HuH-7 (cell line): ENCODE results near the gene SH2D3C.

ENCODE experiments used
- DNase-seq: peaks from one replicate; pipeline ENCODE4 v3.0.0; 2011; ENCODE audit warnings: low spot score

SH2D3C gene

GRCh38 chr9:127808347-127809001, 30.0 kb upstream of the SH2D3C start:
- no peak for DNase-seq

GRCh38 chr9:127806871-127807270, 28.4 kb upstream of the SH2D3C start:
- no peak for DNase-seq

DNA sequence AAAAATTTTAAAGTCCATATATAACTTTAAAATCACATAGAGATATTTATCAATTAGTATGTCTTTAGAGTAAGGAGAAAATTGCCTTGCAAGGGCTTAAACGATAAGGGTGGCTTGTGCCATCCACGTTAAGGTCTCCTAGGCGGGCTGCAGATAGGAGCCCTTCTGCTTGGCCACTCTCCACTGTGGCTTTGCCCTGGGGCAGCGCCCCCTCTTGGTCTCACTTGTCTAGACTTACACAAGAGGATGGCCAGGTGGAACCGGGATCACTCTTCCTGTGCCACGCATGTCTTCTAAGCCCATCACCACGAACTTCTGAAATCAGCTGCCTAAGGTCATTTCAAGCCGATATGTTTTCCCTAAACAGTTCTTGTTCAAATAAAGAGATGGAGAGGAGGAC, 27.2 kb upstream of the SH2D3C start:
- DNase-seq, result peak; percentile 89

DNA sequence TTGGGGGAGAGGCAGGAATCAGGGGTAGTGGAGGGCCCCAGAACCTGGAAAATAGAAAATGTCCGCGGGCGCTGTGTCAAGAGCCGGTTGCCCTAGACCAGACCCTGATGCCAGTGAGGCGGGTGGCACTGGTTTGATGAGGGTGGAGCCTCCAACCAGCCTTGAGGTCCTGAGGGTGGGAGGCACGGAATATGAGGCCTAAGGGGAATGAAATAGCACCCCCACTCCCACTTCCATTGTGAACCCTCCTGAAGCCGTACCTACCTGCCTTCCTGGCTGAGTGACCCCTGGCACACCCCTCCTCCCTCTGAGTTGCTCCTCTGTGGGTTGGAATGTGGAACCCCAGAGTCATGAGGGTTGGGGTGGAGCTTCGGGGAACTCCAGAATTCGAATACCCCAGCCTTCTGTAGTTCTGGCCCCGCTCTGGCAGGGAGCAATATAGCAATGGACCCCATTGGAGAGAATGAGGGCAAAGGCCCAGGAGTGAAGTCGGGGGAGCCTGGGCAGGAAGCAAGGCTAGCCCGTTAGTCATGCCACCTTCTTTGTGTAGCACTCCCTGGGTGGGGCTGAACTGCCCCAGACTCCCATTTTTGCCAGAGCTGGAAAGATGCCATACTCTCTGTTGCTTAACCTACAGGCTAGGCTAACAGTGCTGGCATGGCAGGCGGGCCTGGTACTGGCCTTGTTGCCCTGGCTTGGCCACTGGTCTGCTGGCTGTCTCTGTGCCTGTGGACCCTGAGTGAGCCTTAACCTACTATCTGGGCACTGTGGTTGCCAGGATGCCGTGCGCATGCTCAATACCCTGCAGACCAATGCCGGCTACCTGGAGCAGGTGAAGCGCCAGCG, 25.3 kb upstream of the SH2D3C start:
- no peak for DNase-seq

GRCh38 chr9:127802576-127803443, 24.3 kb upstream of the SH2D3C start, which contains the start of gene FPGS:
Gene FPGS (plus strand): TSS chr9:127802882. CDS start chr9:127802925, 43 bp downstream.
- DNase-seq, result peak; percentile 97

- DNase-seq, result no peak
Measured at GRCh38 chr9:127801955-127802575, 23.6 kb upstream of the SH2D3C start.

DNA sequence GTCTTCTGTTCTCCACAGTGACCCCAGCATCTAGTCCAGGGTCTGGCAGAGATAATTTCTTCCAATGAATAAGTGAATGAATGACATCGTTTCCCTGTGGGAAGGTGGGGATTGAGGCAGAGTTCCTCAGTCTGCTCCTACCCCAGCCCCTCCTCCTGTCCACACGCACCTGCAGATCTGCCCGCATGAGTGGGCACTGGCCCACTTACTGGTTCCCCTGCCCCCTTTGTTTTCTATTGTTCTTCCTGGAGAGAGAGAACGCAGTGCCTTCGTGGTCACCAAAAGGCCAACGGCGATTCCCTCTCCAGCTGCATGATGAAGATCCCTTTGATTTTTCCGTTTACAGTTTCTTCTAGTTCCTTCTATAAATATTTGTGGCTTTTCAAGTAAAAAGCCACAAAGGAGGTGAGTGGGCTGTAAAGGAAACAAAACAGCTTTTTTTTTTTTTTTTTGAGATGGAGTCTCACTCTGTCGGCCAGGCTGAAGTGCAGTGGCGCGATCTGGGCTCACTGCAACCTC, 18.4 kb upstream of the SH2D3C start:
- no peak for DNase-seq

DNA sequence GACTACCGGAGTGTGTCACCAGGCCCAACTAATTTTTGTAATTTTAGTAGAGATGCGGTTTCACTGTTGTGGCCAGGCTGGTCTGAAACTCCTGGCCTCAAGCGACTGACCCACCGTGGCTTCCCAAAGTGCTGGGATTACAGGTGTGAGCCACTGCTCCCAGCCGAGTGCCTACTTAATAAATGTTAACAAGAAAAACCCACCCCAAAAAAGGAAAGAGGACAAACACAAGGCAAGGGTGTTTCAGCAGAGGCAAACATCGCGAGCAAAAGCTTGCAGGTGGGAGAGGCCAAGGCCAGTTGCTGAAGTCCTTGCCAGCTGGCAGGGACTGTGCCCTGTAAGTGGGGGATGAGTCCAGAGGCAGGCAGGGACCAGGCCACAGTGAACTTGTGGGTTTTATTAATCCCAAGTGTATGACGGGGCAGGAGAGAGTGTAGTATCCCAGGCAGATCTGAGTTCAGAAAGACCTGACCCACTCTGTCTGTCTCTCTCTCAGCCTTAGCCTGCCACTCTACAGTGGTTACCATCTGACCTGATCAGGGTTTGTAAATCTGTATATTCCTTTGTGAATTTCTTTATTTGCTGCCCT, 17.9 kb upstream of the SH2D3C start:
- DNase-seq, result no peak

- no peak for DNase-seq
Measured at GRCh38 chr9:127794001-127794791, 15.7 kb upstream of the SH2D3C start.

GRCh38 chr9:127793093-127793708, 14.7 kb upstream of the SH2D3C start:
- no peak for DNase-seq

DNA sequence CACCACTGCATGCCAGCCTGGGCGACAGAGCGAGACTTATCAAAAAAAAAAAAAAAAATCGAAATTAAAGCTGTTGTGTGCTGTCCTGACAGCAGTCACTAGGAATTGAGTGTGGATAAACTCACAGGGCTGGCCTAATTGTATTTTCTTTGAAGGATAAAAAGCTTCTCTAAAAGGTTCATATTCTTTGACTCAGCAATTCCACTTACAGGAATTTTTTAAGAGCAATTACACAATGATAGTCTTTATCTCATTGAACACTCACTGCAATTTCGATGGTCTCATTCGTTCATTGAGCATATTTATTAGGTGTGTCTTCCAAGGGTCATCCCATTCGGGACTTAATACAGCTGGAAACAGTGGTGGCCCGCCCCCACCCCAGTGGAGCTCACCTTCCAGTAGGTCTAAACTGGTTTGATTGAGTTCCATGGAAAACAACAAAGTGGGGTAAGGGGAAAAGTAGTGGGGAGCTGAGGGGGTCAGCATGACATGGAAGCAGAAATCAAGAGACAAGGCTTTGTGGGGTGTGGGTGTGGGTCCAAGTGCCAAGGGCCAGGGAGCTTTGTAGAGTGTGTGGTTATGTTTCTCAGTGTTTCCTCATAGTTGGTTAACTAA, 14.1 kb upstream of the SH2D3C start:
- no peak for DNase-seq

DNA sequence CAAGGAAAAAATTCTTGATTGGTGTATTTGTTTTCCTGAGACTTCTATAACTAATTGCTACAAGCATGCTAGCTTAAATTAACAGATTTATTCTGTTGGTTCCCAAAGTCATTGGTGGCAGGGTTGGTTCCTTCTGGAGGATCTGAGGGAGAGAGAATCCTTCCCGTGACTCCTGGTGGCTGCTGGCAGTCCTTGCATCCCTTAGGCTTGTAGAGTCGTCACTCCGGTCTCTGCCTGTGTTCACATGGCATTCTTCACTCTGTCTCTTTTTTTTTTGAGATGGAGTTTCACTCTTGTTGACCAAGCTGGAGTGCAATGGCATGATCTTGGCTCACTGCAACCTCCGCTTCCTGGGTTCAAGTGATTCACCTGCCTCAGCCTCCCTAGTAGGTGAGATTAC, 12.6 kb upstream of the SH2D3C start:
- no peak for DNase-seq

- no peak for DNase-seq
Measured at GRCh38 chr9:127790094-127790855, 11.8 kb upstream of the SH2D3C start.

DNA sequence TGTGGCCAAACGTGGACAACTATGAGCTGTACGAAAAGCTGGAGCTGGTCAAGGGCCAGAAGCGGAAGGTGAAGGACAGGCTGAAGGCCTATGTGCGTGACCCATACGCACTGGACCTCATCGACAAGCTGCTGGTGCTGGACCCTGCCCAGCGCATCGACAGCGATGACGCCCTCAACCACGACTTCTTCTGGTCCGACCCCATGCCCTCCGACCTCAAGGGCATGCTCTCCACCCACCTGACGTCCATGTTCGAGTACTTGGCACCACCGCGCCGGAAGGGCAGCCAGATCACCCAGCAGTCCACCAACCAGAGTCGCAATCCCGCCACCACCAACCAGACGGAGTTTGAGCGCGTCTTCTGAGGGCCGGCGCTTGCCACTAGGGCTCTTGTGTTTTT, 10.7 kb upstream of the SH2D3C start:
- DNase-seq, result no peak

DNA sequence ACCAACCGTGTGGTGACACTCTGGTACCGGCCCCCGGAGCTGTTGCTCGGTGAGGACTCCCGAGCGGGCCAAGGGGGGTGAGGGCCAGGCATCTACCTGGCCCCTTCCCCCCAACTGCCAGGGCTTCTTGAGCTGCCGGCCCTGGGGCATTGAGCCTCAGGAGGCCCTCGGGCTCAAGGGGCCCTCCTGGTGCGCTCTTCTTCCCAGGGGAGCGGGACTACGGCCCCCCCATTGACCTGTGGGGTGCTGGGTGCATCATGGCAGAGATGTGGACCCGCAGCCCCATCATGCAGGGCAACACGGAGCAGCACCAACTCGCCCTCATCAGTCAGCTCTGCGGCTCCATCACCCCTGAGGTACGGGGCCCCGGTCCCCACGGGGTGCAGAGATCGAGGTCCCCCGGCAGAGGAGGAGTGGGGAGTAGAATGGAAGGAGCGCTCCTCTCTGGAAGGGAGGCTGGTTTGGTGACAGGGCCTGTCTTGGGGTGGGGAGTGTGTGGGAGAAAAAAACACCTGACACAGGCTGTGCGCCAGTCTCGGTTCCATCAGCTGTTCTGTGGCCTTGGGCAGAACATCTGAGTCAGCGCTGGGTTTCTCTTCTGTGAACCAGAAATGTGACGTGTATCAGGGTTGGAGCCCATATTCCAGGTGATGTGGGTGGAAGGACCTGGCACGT, 10.0 kb upstream of the SH2D3C start:
- DNase-seq, result no peak

DNA sequence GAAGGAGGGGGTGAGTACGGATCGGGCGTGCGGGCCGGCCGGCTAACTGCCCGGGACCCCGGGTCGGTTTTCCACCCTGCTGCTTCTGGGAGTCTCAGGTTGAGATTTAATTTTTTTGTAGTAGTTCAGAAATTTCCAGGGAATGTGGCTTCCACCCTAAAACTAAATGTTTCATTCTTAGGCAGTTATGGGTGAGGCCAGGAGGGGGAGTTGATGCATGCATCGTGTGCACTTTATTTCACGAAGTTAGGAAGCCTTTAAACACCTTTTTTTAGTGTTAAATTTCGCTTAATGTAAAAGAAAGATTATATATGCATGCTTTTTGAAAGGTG, 8.3 kb upstream of the SH2D3C start:
- no peak for DNase-seq

- peak; percentile 90 for DNase-seq
Measured at GRCh38 chr9:127785933-127786772, 7.7 kb upstream of the SH2D3C start, which contains the start of gene CDK9. Gene CDK9 (plus strand): TSS chr9:127786034. CDS start chr9:127786149, 115 bp downstream.
